ENCODE results near the gene NRBF2.

- TF ChIP-seq GATA2 (IDR thresholded peaks at IDR 0.05; ENCODE audit: low read depth, low read length): no peak
- no peak for TF ChIP-seq GATA3 (IDR thresholded peaks at IDR 0.05; ENCODE audit: low read depth, low read length)
Measured at GRCh38 chr10:63137306-63137705, 4.2 kb downstream of the NRBF2 start.

All from SH-SY5Y (cell line).